ENCODE data around the gene CFAP58.

- TF ChIP-seq CTCF (IDR thresholded peaks at IDR 0.05) = no peak
- no peak for TF ChIP-seq POLR2A (IDR thresholded peaks at IDR 0.05)
Measured at GRCh38 chr10:104371753-104372152, 18.1 kb downstream of the CFAP58 start.
